Caco-2 (cell line): ENCODE measurements around the gene CD248. TPM values are rescaled to one million over a fixed set of nuclear protein-coding genes. Genes with fewer than 3 reads are reported as not detected.
A peak's percentile ranks its signal among the peaks of the same experiment; 100 is the strongest.
"Not testable (repeated sequence)": the region's sequence is repeated elsewhere in the genome, so short reads cannot be mapped to it uniquely, and the experiment has no call there.

ENCODE experiments used
- BruUV-seq: library from RNA; stranded (reverse); fragments of 400-500 nt; replicated peaks from 2 replicates; lab custom pipeline; 2021; lab: Mats Ljungman, UMichigan
- CTCF ChIA-PET: fragments of 300-600 bp; sonication (Branson Sonifier 250); formaldehyde crosslinking; loops from one replicate; lab custom pipeline; 2022; ENCODE audit warnings: antibody characterized with exemption; lab: Charles Lee
- POLR2A ChIA-PET: fragments of 300-600 bp; sonication (Branson Sonifier 250); formaldehyde crosslinking; loops from one replicate; lab custom pipeline; 2022; ENCODE audit warnings: antibody characterized with exemption; lab: Charles Lee
- DNase-seq, 2 experiments: peaks; one replicate each; pipeline versions ENCODE4 v3.0.0 to v3.0.0-alpha.2; 2020 to 2022
- H3K27me3 ChIP-seq: replicated peaks from 2 replicates; pipeline ENCODE4 v1.6.0; 2011; ENCODE audit warnings: low read length; ENCODE audit not compliant: control insufficient read depth, insufficient read depth
- H3K36me3 ChIP-seq: 2 replicates; pipeline ENCODE4 v1.5.1; 2011; ENCODE audit warnings: low read length; ENCODE audit not compliant: control insufficient read depth, insufficient read depth
- H3K4me1 ChIP-seq: fragments of 250-450 bp; sonication (Bioruptor Pico); 2 replicates; pipeline ENCODE4 v1.5.1; 2020; ENCODE audit warnings: mild to moderate bottlenecking
- H3K4me3 ChIP-seq: 2 replicates; pipeline ENCODE4 v1.5.1; 2011; ENCODE audit warnings: low read depth, mild to moderate bottlenecking, control low read depth, low read length
- H3K9me3 ChIP-seq: fragments of 250-450 bp; sonication (Bioruptor Pico); 2 replicates; pipeline ENCODE4 v1.5.1; 2020; ENCODE audit warnings: mild to moderate bottlenecking, moderate library complexity
- H3K27ac Mint-ChIP-seq: one replicate; pipeline ENCODE4 v1.8.0; 2022; ENCODE audit warnings: mixed read lengths; ENCODE audit not compliant: unreplicated experiment
- H3K27me3 Mint-ChIP-seq: one replicate; pipeline ENCODE4 v1.8.0; 2022; ENCODE audit warnings: mixed read lengths; ENCODE audit not compliant: insufficient read depth, unreplicated experiment
- H3K36me3 Mint-ChIP-seq: one replicate; pipeline ENCODE4 v1.8.0; 2022; ENCODE audit warnings: mild to moderate bottlenecking, mixed read lengths; ENCODE audit not compliant: insufficient read depth, unreplicated experiment
- H3K4me1 Mint-ChIP-seq: one replicate; pipeline ENCODE4 v1.8.0; 2022; ENCODE audit warnings: low read depth, mixed read lengths; ENCODE audit not compliant: unreplicated experiment
- H3K4me3 Mint-ChIP-seq: one replicate; pipeline ENCODE4 v1.8.0; 2022; ENCODE audit warnings: mild to moderate bottlenecking, moderate library complexity, mixed read lengths; ENCODE audit not compliant: unreplicated experiment
- H3K9me3 Mint-ChIP-seq: one replicate; pipeline ENCODE4 v1.8.0; 2022; ENCODE audit warnings: mixed read lengths; ENCODE audit not compliant: unreplicated experiment
- CTCF ChIP-seq, 2 experiments: fragments of 200-600 bp in 1 of 2; IDR thresholded peaks; 1 replicate in 1 of 2; 2 replicates in 1 of 2; pipeline versions ENCODE4 v1.5.1 to v1.8.0; 2011 to 2022; ENCODE audit warnings: antibody characterized with exemption in 1 of 2, control low read depth in 1 of 2, inconsistent platforms in 1 of 2, low read depth in 1 of 2, low read length in 1 of 2, mild to moderate bottlenecking in 1 of 2, moderate library complexity in 1 of 2; ENCODE audit not compliant: insufficient read depth in 1 of 2, severe bottlenecking in 1 of 2, unreplicated experiment in 1 of 2
- intact Hi-C: fragments of 100-400 bp; cut with micrococcal nuclease; formaldehyde crosslinking; loops from one replicate; pipeline ENCODE4 v1.10.0; 2022; ENCODE audit not compliant: unreplicated experiment
- total RNA-seq: library from RNA; stranded (reverse); gene quantifications from 2 replicates; pipeline ENCODE4 v1.2.3, GENCODE V29; 2022

The CD248 gene
- total RNA-seq, 1 experiment from 2014 or later = 0.27 TPM

GRCh38 chr11:66277471-66278362 is 39.1 kb downstream of the CD248 start, which contains the start of gene CNIH2:
CNIH2 (plus strand) TSS chr11:66278175; CDS start chr11:66278457, 282 bp downstream.
- CTCF ChIA-PET = interaction anchor here (0.6 kb wide), 1 partner anchor 59 kb away, joined by 9 read pairs; no protein-coding TSS in a partner anchor
- Mint-ChIP-seq H3K9me3 (no peaks in the 10 kb centered on the region), H3K4me1 (peaks cover 26% of the 10 kb centered on the region), H3K4me3 (peak within 1 kb of the TSS; percentile 73), H3K27me3 (no peaks in the 10 kb centered on the region), H3K27ac (peak within 1 kb of the TSS; percentile 43), H3K36me3 (peaks cover 66% of the 10 kb centered on the region)
- peak within 1 kb of the TSS; percentile 56 for H3K4me3 ChIP-seq
- H3K36me3 ChIP-seq = peaks cover 5% of the 10 kb centered on the region
- BruUV-seq = no TSS peak
- H3K4me1 ChIP-seq = peaks cover 11% of the 10 kb centered on the region
- peak; percentile 58 to 82 for DNase-seq
- intact Hi-C loops = loop anchor here (1.0 kb wide), 1 partner anchor 9 kb away; the partner anchor contains the start of gene RAB1B
- H3K9me3 ChIP-seq = no peaks in the 10 kb centered on the region
- H3K27me3 ChIP-seq = no peaks in the 10 kb centered on the region
- POLR2A ChIA-PET = no interaction called here
- no peak for TF ChIP-seq CTCF (IDR thresholded peaks at IDR 0.05; ENCODE audit: insufficient read depth in 1 of 2, low read depth in 1 of 2, low read length in 1 of 2, severe bottlenecking in 1 of 2, unreplicated experiment in 1 of 2)

- POLR2A ChIA-PET, H3K27me3 ChIP-seq, H3K9me3 ChIP-seq, H3K36me3 ChIP-seq, H3K4me3 ChIP-seq, H3K27ac Mint-ChIP-seq, DNase-seq, H3K27me3 Mint-ChIP-seq, H3K9me3 Mint-ChIP-seq: not testable (repeated sequence)
- CTCF ChIA-PET = interaction anchor here (0.6 kb wide), 1 partner anchor 59 kb away, joined by 9 read pairs; no protein-coding TSS in a partner anchor
- BruUV-seq = TSS peak; percentile 42
- Mint-ChIP-seq H3K36me3 (peaks cover 67% of the 10 kb centered on the region), H3K4me3 (peak overlapping the region; percentile 73), H3K4me1 (peaks cover 26% of the 10 kb centered on the region)
- peaks cover 11% of the 10 kb centered on the region for H3K4me1 ChIP-seq
- intact Hi-C loops = loop anchor here (1.0 kb wide), 1 partner anchor 9 kb away; the partner anchor contains the start of gene RAB1B
Measured at GRCh38 chr11:66277064-66277463, 39.8 kb downstream of the CD248 start.

GRCh38 chr11:66276619-66277018 is 40.2 kb downstream of the CD248 start:
- POLR2A ChIA-PET, BruUV-seq, H3K36me3 ChIP-seq, CTCF ChIA-PET, H3K27me3 ChIP-seq, H3K9me3 Mint-ChIP-seq, H3K27me3 Mint-ChIP-seq, H3K9me3 ChIP-seq, DNase-seq, H3K4me1 ChIP-seq, H3K4me3 Mint-ChIP-seq, H3K27ac Mint-ChIP-seq, H3K4me3 ChIP-seq: not testable (repeated sequence)
- intact Hi-C loops = loop anchor here (1.0 kb wide), 1 partner anchor 8 kb away; the partner anchor contains the start of gene RAB1B
- Mint-ChIP-seq H3K36me3 (peaks cover 68% of the 10 kb centered on the region), H3K4me1 (peaks cover 23% of the 10 kb centered on the region)
